Stimulated activated CD4-positive, alpha-beta T cell treated with anti-CD3 and anti-CD28 coated beads, Interleukin-1b, Interleukin-23, amount 100 ng/mL, for 4 hours (primary cell): ENCODE measurements around the gene CASR.

ENCODE experiments used
- DNase-seq, 2 donors: peaks; one replicate each; pipeline ENCODE4 v3.0.0-alpha.2; 2020; ENCODE audit warnings: low read depth in 2 of 2

CASR gene

GRCh38 chr3:122258757-122259371, 75.4 kb downstream of the CASR start:
- DNase-seq = peak; percentile 10 to 27

DNA sequence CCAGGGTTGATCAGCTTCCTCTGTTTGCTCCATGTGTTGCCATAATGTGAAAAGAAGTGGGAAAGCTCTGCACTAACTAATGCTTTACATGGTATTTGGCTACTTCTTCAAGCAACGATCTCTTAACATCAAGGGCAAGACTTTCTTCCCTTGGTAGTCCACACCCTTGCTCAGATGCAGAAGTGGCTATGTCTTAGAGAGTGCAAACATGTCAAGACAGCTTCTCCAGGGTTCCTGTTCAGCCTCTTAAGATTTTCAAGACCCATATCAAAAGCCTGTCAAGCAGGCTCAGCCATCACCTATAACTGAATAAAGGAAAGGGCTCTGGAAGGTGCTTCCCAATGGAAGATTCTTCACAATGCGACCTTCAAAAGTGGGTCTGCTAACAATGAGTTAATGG, 76.7 kb downstream of the CASR start:
- DNase-seq = no peak

DNA sequence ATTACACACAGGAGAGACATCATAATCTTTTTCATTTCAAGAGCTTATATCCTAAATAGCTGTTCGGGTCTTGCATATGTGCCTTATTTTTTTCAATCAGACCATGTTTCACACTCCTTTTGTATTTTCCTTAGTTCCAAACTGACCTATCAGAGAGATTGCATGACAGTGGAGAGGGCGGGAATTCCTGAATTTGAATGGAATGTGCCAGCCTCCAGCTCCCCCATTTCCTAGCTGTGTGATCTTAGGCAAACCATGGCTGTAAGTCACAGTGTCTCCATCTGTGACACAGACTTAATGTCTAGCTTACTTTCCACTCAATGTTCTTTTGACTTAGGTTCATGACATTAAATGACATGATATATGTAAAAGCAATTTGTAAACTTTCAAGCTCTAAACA, 79.6 kb downstream of the CASR start:
- no peak for DNase-seq

DNA sequence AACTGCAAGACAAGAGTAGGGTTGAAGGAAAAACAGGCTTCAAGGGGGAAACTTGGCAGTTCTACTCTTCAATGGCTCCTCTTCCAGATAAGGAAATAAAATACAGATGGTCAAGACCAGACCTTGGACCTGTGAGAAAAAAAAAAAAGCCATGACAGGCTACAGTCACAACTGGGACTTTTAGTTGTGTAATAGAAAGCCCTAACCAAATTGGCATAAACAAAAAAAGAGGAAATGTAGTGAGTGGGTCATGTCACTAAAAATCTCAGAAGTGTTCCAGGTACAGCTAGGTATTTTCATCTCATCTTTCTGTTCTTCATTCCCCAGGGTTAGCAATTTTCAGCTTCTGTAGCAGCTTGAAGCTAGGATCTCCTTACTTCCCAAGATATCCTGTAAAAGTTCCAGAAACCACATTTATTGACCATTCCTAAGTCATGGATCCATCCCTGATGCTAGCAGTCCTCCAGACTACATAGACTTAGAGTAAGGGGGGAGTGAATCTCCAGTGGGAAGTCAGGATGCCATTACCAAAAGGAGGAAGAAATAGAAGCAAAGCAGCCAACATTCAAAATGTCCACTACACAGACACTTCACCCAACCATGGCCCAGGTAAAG, 80.6 kb downstream of the CASR start:
- no peak for DNase-seq

GRCh38 chr3:122265957-122266356, 82.5 kb downstream of the CASR start:
- DNase-seq = no peak

DNA sequence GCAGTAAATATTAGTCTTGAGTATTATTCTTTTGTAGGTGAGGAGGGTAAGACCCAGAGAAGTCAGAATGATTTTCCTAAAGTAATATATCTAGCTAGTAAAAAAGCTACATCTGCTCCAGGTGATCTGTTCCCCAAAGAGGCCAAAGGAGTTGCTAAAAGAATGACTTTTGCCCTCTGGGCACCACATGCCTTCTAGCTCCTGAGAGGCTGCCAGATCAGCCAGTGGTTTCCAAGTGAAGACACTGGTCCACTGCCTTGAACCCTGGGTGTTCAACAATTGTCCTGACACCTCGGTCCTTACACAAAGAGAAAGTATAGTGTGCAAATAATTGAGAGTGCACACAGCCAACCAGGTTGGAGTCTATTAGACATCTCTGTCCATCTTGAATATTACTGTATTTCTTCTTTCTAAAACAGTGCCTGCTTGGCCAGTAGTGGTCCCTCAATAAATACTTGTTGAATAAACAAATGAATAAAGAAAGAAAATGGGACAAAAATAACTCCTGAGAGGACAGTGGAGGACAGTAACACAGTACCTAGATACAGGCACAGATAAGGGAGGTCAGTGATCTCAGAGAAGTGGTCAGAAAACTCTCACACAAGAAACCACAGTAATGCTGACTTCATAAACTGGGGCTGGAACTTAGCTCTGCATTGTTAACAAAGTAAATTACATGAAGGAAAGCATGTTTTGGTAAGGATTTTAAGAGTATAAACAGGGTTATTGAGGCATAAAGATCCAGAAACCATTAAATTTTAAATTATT, 85.0 kb downstream of the CASR start:
- no peak for DNase-seq

DNA sequence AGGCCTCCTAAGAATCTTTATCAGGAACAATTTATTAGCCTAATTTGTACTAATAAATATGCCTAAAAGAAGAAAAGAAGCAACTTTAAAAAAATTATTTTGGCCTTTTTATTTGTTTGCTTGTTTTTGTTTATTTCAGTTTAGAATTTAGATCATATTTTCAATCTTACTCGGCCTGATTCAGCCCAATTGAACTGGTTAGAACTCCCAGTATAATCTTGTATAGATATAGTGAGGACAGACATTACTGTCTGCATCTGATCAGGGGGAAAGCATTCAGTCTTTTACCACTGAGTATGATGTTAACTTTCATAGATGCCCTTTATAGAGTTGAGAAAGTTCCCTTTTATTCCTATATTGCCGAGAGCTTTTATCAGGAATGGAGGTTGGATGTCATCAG, 85.6 kb downstream of the CASR start:
- no peak for DNase-seq

GRCh38 chr3:122271246-122271898, 87.9 kb downstream of the CASR start:
- DNase-seq = no peak

DNA sequence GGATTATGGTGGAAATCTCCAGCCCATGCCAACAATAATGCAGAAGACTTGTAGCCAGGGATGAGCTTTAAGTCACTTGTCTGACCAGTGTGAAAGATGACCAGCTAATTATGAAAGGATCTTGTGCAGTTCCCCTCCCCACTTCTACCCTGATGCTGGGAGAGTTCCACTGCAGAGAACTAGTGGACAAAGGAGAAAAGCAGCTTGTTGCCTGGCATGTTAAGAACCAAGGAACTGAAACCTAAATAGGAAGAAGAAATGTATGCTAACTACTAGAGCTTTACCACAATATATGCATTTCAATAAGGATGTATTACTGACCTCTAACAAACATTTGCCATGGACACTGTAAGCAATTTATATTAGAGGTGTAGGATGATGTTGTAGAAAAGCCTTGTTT, 89.4 kb downstream of the CASR start:
- DNase-seq = no peak

GRCh38 chr3:122273498-122273897, 90.0 kb downstream of the CASR start:
- DNase-seq = no peak

DNA sequence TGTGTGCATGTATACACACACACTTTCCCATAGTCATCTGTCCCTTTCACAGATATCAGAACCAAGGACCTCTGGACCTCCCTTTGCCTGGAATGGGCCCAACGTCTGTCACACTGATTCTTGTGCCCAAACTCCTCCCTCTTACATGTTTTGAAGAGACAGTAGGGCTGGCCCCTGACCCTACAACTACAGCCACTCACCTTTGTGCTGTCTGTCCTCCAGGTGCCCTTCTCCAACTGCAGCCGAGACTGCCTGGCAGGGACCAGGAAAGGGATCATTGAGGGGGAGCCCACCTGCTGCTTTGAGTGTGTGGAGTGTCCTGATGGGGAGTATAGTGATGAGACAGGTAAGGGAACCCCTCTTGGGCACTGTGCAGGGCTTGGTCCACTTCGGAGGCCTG, 98.4 kb downstream of the CASR start:
- no peak for DNase-seq

GRCh38 chr3:122283796-122284445, 100.5 kb downstream of the CASR start:
- no peak for DNase-seq

DNA sequence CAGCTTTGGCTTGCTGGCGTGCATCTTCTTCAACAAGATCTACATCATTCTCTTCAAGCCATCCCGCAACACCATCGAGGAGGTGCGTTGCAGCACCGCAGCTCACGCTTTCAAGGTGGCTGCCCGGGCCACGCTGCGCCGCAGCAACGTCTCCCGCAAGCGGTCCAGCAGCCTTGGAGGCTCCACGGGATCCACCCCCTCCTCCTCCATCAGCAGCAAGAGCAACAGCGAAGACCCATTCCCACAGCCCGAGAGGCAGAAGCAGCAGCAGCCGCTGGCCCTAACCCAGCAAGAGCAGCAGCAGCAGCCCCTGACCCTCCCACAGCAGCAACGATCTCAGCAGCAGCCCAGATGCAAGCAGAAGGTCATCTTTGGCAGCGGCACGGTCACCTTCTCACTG, 101.0 kb downstream of the CASR start:
- DNase-seq = no peak

DNA sequence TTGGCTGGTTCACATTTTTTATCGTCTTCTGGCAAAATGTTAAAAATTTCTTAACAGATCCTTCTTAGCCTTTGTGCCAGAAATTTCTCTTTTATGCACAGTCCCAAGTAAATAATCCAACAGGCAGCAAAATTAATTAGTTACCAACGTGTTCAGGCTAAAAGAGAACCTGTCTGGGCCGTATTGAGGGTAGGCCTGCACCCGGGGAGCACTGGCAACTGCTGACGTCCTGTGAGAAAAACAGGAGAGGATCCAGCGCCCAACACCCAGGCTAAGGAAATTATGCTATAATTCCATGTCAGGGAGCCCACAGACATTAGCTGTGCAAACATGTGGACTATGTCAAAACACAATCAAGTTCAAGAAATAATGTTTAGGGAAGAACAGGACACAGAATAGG, 110.9 kb downstream of the CASR start:
- DNase-seq = no peak

GRCh38 chr3:122295266-122296062, 112.0 kb downstream of the CASR start:
- no peak for DNase-seq

- DNase-seq = no peak
Observed at GRCh38 chr3:122298239-122298638, 114.8 kb downstream of the CASR start.

GRCh38 chr3:122299215-122299614, 115.7 kb downstream of the CASR start:
- no peak for DNase-seq

- peak in 1 of 2 donors; percentile 26 for DNase-seq
Observed at GRCh38 chr3:122299872-122300460, 116.5 kb downstream of the CASR start.

DNA sequence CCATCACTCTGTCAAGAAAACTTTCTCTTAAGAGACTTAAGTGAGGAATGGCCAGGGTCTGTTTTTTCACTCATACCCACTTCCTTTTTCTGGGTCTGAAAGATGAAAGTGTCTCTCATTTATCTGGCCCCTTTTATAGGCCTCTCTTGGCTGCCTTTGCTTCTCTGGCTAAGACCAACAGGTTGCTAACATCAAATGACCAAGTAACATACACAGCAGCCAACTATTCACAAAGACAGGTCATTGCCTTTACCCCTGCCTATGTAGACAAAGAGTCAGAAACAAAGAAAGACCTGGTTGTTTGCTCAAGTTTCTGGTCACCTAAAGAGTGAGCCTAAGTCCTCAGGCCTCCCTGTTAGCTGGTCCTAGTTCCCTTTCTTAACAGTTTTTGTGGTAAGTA, 117.6 kb downstream of the CASR start:
- DNase-seq = no peak

- no peak for DNase-seq
Observed at GRCh38 chr3:122305818-122306621, 122.6 kb downstream of the CASR start.
